Amniotic stem cell (primary cell): ENCODE data around the gene ALDH3A2.
"Not testable (repeated sequence)": the region's sequence is repeated elsewhere in the genome, so short reads cannot be mapped to it uniquely, and the experiment has no call there.

Source experiments
- DNase-seq: peaks from one replicate; lab custom pipeline; 2025; lab: John Stamatoyannopoulos, UW

The ALDH3A2 gene

DNA sequence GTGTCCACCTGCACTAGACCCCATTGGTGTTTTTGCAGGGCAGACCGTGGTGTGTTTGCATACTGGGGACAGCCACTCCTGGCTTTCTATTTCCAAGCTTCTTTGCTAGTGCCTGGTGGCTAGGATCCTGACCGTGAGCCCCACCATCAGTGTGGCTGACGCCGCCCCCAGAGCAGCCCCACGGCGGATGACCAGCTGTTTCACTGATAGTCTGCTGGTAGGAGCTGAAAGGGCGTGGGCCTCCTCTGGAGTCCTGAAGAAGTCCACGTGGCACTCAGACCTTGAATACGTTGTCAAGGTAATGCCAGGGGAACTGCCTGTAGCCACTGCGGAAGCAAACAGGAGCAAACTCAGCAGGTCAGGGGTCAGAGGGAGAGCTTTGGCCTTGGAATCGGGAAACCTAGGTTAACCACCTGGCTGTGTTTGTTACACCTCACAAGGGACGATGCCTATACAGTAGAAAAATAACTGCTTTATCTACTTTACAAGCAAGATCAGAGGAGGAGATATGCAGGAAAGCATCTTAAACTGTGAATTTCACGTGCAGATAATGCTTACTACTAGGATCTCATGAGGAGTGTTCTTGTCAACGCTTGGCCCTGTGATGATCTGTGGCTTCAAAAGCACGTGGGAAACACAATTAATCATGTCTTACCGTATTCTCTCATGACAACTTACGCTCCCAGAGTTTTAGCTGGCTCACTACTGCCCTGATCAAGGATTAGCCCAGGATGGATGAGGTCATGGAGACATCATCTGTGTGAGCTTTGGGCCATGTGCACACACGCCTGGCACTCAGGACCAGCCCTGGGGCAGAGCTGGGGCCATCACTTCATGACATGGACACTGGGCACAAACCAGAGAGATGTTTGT is 30.3 kb downstream of the ALDH3A2 start:
- DNase-seq, result no peak

GRCh38 chr17:19683117-19683516 is 34.6 kb downstream of the ALDH3A2 start:
- no peak for DNase-seq

DNA sequence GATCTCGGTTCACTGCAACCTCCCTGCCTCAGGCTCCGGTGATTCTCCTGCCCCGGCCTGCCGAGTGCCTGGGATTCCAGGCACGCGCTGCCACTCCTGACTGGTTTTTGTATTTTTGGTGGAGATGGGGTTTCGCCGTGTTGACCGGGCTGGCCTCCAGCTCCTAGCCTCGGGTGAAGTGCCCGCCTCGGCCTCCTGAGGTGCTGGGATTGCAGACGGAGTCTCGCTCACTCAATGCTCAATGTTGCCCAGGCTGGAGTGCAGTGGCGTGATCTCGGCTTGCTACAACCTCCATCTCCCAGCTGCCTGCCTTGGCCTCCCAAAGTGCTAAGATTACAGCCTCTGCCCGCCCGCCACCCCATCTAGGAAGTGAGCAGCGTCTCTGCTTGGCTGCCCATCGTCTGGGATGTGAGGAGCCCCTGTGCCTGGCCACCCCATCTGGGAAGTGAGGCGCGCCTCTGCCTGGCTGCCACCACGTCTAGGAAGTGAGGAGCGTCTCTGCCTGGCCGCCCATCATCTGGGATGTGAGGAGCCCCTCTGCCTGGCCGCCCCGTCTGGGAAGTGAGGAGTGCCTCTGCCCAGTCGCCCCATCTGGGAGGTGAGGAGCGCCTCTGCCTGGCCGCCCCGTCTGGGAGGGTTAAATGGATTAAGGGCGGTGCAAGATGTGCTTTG is 36.5 kb downstream of the ALDH3A2 start:
- not testable (repeated sequence) for DNase-seq

- no peak for DNase-seq
Observed at GRCh38 chr17:19686400-19687090, 38.0 kb downstream of the ALDH3A2 start.

GRCh38 chr17:19702217-19702641 is 53.7 kb downstream of the ALDH3A2 start:
- DNase-seq, result no peak

DNA sequence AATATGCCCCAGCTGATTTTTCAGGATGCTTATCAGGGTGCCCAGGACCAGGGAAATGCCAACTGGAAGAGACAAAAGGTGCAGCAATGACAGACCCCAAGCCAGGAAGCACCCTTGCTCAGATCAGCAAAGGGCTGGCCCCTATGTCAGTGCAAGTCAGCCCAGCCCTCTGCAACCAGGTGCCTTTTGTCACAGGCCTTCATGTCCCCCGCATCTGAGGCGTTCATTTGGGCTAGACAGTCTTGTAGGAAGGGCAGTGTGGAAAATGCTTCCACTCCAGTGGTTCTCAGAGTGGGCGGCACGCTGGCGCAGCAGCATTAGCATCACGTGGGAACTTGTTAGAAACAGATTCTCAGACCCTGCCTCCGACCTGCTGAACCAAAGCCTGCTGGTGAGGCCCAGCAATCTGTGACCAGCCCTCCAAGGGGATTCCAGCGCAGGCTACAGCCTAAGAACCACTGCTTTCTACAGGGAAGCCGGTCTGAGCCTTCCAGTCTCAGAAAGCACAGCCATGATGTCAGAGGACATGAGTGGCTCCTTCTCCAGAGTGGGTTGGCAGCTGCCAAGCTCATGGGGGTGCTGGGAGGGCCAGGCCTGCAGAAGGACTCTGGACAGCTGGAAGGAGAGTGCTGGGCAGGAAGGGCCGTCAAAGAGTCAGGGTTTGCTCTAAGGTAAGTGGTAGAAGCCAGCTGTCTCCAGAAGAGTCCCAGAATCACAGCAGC is 54.7 kb downstream of the ALDH3A2 start:
- no peak for DNase-seq

DNA sequence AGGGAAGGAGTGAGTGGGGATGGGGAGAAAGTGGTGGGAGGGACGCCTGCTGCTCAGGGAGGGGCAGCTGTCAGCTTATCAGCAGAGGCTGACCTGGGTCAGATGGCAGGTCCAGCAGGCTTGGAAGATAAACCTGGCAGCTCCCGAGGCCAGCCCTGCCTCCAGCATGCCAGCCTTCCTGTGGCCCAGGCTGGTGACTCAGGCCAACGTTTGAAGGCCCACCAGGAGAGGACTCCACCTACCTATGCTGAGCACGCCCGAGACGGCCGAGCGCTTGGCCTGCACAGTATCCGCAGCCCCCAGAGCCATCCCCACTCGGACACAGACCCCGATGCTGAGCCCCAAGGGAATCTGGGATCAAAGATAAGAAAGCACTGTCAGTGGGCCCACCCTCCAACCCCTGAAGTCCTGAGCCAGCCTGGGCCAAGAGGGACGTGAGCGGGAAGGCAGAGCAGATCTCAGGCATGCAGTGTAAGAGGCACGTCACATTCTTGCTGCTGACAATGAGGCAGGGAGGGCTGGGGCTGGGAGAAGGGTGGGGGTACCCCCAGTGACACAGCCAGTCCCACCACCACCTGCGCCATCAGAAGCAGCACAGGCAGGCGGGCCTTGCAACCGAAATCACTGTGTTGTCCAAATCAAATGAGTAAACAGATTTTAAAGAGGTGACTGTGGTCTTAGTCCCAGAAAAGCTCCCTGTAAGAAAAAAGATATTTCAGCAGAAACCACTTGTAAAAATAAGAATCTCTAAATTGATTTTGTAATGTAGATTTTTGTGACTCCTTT is 55.5 kb downstream of the ALDH3A2 start:
- no peak for DNase-seq

DNA sequence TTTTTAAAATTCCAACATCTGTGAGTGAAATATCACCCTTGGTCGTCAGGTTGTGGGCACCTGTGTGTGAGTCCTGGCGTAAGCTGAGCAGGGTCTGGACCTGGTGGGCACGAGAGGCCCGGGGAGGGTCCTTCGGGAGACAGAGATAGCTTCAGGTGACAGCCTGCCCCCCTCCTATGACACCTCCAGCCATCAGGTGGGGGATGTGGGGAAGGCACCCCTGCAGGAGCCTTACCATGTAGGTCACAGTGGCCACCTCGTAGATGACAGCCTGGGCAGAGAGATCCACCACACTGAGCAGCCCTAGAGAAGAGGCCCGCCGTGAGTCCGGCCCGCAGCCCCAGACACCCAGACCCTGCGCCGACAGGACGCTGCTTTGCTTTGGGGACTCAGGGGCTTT is 56.6 kb downstream of the ALDH3A2 start:
- no peak for DNase-seq

DNA sequence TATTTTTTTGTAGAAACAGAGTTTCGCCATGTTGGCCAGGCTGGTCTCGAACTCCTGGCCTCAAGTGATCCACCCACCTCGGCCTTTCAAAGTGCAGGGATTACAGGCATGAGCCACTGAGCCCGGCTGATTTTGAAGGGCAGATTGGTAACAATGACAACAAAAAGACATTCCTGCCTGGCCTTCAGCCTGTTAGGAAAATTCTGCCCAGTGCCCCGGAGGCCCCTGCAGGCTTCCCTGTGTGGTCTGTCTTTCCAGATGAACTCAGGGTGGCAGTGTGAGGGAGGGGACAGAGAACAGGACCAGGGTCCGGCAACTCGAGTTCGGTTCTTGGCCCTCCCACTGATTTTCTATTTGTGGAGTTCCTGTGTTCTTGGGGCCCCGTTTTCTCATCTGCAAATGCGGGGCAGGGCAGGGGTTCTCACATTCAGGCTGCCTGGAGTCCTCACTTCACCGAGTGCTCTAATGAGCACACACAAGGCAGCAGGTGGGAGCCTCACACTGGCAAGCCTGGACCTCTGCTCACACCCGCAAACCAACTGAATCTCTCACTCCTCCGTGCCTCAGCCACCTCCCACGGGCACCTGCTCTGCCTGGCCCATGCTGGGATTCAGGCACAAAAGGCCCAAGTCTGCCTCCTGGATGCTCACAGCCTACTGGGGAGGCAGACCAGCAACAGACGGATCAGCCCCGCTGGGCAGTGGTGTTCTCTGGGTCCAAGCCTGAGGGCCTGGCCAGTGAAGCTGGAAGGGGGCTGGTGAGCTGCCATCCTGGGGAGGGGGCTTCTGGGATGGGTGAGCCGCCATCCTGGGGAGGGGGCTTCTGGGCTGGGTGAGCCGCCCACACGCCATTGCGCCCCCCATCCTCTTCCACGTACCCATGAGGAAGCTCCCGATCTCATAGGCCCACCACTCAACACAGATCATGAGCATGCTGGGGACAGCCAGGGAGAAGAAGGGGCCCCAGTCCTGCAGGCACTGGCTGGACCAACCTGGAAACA is 57.5 kb downstream of the ALDH3A2 start:
- no peak for DNase-seq

DNA sequence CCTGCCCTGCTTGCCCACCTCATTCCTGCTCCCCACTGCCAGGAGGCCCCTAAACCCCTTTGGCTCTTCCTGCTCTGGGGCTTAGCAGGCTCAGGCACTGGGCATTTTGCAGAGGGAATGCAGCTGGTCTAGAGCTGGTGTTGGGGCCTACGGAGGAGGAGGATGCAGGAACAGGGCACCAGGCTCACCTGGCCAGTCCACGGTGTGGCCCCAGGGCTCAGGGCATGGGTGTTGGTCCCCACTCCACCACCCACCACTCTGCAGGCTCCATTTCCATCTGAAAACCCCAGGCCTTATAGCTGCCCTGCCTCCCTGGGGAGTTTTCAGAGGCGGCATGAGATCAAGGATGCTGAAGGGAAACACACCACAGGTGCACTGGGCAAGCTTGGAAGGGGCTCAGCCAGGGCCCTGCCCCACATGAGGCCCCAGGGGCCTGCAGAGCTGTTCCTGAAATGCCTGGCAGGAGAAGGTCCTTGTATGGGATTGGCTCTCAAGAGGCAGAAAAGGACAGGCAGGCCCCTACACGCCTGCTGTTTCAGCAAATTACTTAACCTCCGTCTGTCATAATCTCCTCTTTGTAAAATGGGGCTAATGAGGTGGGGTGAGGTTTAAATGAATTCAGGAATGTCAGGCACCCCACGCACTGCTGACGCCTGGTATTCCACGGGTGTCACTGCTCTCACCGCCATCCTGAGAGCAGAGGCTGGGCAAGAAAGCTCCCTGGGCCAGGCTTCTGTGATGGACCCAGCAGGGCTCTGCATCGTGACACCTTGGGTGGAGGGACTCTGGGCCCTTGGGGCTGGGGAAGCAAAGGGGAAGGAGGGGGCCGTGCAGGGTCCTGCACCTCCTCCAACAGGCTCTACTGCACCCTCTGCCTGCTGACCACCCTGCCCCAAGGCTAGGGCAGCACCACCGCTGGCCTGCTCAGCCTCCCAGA is 58.5 kb downstream of the ALDH3A2 start:
- no peak for DNase-seq

DNA sequence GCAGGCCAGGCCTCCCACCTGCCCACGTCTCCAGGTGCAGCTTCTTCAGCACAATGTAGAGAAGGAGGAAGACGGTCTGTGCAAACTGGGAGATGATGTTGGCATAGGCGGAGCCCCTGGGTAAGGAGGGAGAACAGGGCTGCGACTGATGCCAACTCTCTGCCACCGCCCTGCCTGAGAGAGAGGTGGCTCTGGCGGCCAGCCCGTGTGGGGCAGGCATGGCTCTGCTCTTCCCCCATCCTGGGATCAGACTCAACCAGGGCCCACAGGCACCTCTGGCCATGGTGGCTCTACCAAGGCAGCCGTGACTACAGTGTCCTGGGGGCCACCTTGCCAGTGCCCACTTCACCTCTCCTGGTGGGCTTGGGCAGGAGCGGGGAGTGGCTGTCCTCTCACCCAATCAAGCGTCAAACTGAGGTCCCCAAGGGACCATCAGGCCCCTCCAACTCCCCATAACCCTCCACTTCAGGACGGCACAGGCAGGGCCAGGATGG is 59.2 kb downstream of the ALDH3A2 start:
- no peak for DNase-seq

DNA sequence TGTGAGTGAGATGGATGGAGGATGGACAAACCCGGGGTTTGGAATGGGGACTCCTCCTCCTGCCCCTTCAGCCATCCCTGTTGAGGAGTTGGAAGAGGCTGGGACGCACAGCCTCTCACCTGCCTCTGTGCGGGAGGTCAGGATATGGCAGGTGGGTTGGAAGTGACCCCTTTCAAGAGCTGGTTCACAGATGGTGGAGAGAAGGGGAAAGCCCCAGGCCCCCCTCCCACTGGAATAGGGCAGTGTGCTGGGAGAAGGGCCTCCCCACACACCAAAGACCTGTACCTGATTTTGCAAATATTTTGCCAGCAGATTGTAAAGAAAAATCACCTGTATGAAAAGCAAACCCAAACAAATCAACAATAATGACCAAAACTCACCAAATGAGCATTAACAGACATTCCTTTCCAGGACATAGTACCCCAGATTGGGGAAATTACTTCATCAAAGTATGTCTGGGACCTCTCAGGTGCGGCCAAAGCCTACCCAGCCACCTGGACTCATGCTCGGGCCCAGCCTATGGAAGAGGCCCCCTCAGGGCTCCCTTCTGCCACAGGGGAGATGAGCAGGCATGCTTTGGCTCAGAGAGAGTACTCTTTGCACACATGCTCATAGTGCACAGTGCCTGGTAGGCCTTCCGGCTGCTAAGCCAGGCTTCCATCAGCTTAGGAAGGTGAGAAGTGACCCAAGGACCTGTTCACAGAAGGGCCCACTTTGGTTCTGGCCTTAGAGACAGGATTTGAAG is 60.1 kb downstream of the ALDH3A2 start:
- no peak for DNase-seq

DNA sequence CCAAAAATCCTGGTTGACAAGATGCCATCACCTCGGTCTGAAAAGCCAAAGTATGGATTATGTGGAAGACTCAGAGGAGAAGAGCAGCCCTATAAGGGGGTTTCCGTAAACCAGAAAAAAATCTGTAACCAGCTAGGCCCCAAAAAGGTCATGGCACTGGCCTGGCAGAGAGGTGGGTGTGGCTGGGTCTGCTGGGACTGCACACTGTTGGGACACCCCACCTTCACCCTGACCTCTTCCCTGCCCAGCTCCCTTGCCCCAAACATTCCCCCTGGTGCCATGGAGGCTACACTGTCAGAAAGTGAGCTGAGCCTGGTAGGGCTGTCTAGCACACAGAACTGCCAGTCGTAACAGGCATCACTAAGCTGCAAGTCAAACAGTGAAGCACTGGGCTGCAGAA is 61.3 kb downstream of the ALDH3A2 start:
- no peak for DNase-seq

DNA sequence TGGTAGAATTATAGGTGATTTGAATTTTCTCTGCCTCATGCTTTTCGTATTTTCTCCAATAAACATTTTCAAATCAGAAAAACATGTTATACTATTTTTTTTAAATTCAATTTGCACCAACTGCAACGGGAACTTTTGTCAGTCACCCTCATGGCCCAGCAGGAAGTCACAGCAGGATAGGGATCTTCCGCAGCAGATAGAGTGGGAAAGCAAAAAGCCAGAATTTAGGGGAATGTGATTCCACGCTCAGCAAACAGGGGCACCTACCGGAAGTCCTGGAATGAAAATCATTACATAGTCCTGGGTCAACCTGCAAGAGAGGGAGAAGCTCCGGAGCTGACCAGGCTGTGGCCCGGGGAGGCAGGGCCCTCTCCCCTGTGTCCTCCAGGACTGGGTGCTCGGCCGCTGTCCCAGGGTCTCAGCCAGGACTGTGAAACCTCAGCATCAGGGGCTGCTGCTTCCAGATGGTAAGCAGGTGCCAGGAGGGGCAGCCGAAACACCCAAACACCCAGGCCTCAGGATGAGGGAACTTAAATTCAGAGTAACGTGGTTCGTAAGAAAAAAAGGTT is 64.0 kb downstream of the ALDH3A2 start:
- DNase-seq, result no peak

DNA sequence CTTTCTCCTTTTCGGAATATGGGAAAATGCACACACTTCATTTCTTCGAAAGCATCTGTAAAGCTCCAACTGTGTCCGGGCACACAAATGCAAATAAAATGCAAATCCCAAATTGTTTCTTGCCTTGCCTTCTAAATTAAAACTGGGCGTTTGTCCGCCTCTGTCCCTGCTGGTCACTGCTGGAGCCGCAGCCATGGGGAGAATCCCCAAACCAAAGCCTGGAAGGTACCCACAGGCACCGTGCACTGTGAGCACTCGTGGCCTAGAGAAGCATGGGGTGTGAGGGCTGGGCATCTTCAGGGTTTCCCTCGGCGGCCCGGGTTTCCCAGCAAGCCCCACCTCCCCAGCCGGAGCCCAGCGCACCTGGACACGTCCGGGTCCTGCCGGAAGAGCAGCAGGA is 64.9 kb downstream of the ALDH3A2 start:
- DNase-seq, result no peak

GRCh38 chr17:19713901-19714361 is 65.4 kb downstream of the ALDH3A2 start:
- no peak for DNase-seq

- DNase-seq, result no peak
Observed at GRCh38 chr17:19714542-19715411, 66.2 kb downstream of the ALDH3A2 start.
